GM21825 (cell line): ENCODE data around the gene MDM4.
"Not testable (repeated sequence)": the region's sequence is repeated elsewhere in the genome, so short reads cannot be mapped to it uniquely, and the experiment has no call there.

Source experiments
- ATAC-seq: cut with Tn5 transposase; IDR thresholded peaks from one replicate; pipeline ENCODE4 v1.9.1; 2021; ENCODE audit warnings: mild to moderate bottlenecking, moderate library complexity; ENCODE audit not compliant: unreplicated experiment

Gene MDM4

DNA sequence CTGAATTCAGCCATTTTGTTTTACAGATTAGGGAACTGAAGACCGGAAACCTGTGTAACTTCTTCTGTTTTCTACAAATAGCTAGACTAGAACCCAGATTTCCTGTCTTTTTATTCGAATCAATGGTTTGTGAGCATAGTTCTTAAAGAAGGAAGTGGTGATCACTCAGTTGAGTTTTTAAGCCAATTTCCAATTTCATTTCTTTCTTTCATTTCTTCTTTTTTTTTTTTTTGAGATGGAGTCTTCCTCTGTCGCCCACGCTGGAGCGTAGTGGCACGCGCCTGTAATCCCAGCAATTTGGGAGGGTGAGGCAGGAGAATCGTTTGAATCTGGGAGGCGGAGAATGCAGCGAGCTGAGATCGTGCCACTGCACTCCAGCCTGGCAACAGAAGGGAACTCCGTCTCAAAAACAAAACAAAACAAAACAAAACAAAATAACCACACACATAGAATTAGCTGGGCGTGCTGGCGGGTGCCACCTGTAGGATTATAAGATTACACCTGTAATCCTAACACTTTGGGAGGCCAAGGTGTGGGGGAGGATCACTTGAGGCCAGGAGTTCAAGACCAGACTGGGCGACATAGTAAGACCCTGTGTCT lies 3.0 kb upstream of the MDM4 start:
- ATAC-seq, result no peak

- no peak for ATAC-seq
These were observed 1.4 kb upstream of the MDM4 start for GRCh38 chr1:204514828-204515227.

- not testable (repeated sequence) for ATAC-seq
These were observed 1.2 kb downstream of the MDM4 start for GRCh38 chr1:204517382-204517781.

DNA sequence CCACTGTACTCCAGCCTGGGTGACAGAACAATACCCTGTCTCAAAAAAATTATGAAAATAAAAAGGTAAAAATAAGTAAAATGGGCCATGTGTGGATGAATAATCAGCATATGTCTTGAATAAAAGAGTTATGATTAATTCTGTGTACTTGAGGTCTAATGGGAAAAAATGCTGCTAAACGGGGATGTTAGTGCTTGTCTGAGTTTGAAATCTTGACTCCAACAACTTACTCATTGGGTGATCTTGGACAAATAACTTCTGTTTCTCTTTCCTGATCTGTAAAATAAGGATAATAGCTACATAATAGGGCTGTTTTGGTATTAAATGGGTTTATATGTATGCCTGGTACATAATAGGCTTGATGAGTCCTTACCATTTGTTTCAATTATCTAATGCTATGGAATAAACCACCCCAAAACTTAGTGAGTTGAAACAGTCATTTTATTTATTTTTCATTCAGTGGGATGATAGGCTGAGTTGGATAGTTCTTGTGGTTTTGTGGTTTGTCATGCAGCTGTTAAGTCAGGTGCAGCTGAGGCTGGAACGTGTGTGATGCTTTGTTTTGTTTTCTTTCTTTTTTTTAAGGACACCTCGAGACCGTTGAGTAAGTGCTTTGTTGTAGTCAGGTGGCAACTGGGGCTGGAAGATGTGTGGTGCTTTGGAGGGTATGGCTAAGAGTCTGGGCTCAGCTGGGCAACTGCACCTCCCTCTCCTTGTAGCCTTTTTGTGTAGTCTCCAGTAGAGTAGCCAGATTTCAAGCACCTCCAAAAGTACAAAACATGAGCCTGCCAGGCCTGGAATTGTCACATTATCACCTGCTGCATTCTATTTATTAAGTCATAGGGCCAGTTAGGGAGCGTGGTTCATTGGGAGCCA lies 4.9 kb downstream of the MDM4 start:
- ATAC-seq, result peak; percentile 47

- ATAC-seq, result not testable (repeated sequence)
These were observed 5.8 kb downstream of the MDM4 start for GRCh38 chr1:204521941-204522521.

DNA sequence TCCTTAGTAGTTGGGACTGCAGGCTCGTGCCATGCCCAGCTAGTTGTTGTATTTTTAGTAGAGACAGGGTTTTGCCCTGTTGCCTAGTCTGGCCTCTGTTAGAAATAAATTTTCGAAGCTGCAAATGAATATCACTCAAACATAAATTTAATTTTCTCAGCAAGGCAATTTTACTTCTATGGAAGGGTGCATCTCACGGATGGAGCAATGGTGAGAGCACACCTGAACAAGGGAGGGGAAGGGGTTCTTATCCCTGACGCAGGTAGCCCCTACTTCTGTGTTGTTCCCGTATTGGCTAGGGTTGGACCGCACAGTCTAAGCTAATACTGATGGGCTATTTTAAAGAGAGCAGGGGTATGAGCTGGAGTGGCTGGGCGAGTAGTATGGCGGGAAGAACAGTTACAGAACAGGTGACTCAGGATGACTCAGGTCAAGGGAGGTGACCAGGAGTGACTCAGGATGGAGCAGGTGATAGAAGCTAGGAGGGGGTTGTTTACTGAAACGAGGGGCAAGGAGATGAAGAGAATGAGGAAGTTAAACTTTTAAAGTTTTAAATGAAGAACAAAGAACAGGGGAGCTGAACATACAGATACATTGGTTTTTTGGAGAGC lies 7.5 kb downstream of the MDM4 start:
- ATAC-seq, result no peak

DNA sequence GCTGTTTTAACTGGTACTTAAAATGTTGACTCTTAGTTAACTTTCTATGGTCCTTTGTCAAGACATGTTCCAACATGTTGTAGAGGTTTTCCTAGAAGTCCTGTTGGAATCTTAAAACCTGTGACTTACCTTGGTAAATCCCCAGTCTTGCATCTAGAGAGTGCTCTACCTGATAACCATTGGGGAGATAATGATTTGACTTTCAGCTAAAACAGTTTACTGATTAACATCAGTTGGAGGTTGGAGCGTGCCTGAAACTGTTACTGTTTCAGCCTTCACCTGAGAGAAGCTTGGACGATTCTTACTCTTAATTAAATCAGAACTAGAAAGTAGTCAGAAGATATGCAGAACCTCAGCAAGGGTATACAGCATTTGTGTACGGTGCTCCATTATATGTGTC lies 8.8 kb downstream of the MDM4 start:
- ATAC-seq, result no peak

GRCh38 chr1:204528241-204528640 lies 12.0 kb downstream of the MDM4 start:
- ATAC-seq, result no peak

DNA sequence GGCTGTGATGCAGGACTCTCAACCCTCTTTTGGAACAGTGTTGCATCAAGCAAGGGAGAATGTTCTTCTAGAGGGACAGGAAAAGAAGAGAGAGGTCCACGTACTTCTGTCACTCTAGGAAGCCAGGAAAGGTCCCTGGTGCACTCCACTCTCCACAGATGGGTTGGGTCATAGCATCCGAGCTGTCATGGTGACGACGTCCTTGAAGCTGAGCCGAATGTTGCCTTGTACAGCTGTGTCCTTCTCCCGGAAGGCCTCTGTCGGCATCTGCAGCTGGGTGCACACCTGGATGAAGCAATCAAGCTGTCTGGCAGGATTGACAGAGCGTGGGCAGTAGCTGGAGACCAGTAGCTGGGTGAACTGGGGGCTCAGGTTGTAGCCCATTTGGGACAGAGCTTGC lies 12.5 kb downstream of the MDM4 start:
- ATAC-seq, result no peak

DNA sequence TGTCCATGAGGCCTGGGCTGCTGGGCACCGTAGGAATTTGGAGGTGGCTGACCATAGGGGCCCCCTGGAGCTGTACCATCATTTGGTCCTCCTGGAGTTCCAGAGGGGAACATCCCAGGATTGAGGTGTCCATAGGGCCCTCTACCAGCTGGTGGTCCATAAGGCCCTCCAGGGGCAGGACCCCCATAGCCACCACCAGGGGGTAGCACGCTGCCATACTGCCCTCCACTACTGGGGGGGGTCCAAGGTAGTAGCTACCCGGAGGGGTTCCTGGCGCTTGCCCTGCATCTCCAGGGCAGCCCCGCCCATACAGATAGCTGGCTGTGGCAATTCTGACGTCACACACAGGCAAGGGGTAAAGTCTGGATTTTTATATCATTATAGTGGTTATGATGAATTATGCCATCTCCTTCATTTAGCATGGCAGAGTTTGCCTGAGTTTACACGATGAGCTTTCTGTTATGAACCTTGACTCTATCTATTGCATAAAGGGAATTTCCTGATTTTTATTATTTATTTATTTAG lies 13.2 kb downstream of the MDM4 start:
- no peak for ATAC-seq

GRCh38 chr1:204530932-204531331 lies 14.7 kb downstream of the MDM4 start:
- peak; percentile 75 for ATAC-seq

- ATAC-seq, result no peak
These were observed 16.6 kb downstream of the MDM4 start for GRCh38 chr1:204532832-204533231.

- ATAC-seq, result no peak
These were observed 25.4 kb downstream of the MDM4 start for GRCh38 chr1:204541626-204542025.

DNA sequence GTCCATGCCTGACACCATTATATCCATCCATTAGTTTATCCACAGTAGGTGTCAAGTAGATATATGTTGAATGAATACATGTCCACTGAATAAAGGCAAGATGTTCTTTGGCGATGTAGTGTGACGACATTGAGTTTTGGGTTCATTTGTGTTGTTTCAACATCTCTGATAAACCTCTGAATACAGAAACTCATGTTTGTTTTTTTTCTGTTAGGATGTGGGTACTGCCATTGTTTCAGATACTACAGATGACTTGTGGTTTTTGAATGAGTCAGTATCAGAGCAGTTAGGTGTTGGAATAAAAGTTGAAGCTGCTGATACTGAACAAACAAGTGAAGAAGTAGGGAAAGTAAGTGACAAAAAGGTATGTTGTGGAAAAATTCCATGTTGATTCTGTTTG lies 28.1 kb downstream of the MDM4 start:
- peak; percentile 76 for ATAC-seq

GRCh38 chr1:204545202-204545601 lies 29.0 kb downstream of the MDM4 start:
- ATAC-seq, result no peak

DNA sequence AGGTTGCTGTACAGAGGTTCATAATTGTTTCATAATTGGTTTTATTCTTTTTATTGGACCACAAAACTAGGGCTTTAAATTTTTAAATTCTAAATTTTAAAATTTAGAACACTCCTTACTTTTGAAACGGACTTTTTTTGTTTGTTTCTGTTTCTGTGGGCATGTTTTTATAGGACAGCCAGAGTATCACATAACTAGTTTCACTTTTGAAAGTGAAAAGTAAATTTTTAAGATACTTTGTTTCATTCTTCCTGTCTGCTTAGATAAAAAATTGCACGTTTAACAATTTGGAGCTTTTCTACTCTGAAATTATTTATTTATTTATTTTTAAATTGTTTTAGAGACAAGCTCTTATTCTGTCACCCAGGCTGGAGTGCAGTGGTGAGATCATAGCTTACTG lies 29.7 kb downstream of the MDM4 start:
- no peak for ATAC-seq

- ATAC-seq, result no peak
These were observed 32.1 kb downstream of the MDM4 start for GRCh38 chr1:204548265-204548664.

GRCh38 chr1:204549313-204549712 lies 33.1 kb downstream of the MDM4 start:
- no peak for ATAC-seq

GRCh38 chr1:204550926-204551325 lies 34.7 kb downstream of the MDM4 start:
- ATAC-seq, result no peak

GRCh38 chr1:204556458-204557052 lies 40.3 kb downstream of the MDM4 start:
- ATAC-seq, result no peak

GRCh38 chr1:204558467-204558866 lies 42.3 kb downstream of the MDM4 start:
- no peak for ATAC-seq
